ENCODE data around the gene C4orf50.

DNA sequence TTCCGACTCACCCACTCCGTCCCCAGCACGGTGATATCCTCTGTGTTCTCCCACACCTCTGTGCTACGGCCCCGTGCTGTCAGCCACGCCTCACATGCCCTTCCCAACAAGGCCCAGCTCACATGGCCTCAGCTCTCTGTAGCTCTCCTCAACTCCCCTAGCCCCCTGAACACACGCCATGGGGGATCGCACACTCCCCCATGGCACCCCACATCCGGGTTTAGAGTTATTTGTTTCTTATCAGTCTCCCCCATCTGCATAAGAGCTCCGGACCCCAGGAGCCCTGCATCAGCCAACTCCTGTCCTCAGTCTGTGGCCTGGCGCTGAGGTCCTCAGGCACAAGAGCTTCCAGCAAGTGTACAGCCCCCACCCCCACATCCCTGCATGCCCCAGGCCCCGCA is 7.0 kb downstream of the C4orf50 start:
- TF ChIP-seq GLIS3 (CRISPR knock-in tag; IDR thresholded peaks at IDR 0.05): no peak
- TF ChIP-seq OSR1 (CRISPR knock-in tag; IDR thresholded peaks at IDR 0.05): no peak
- TF ChIP-seq TCF4 (CRISPR knock-in tag; IDR thresholded peaks at IDR 0.05; ENCODE audit: borderline replicate concordance): no peak
- no peak for TF ChIP-seq ARNTL (CRISPR knock-in tag; IDR thresholded peaks at IDR 0.05; ENCODE audit: borderline replicate concordance, low read depth)
- no peak for TF ChIP-seq RARB (CRISPR knock-in tag; IDR thresholded peaks at IDR 0.05)
- TF ChIP-seq, protein P1, sequence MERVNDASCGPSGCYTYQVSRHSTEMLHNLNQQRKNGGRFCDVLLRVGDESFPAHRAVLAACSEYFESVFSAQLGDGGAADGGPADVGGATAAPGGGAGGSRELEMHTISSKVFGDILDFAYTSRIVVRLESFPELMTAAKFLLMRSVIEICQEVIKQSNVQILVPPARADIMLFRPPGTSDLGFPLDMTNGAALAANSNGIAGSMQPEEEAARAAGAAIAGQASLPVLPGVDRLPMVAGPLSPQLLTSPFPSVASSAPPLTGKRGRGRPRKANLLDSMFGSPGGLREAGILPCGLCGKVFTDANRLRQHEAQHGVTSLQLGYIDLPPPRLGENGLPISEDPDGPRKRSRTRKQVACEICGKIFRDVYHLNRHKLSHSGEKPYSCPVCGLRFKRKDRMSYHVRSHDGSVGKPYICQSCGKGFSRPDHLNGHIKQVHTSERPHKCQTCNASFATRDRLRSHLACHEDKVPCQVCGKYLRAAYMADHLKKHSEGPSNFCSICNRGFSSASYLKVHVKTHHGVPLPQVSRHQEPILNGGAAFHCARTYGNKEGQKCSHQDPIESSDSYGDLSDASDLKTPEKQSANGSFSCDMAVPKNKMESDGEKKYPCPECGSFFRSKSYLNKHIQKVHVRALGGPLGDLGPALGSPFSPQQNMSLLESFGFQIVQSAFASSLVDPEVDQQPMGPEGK (CRISPR knock-in tag; IDR thresholded peaks at IDR 0.05; ENCODE audit: borderline replicate concordance): no peak
- no peak for TF ChIP-seq ZFP3 (CRISPR knock-in tag; IDR thresholded peaks at IDR 0.05)
- no peak for TF ChIP-seq CSDC2 (CRISPR knock-in tag; IDR thresholded peaks at IDR 0.05)
- TF ChIP-seq, protein P2, sequence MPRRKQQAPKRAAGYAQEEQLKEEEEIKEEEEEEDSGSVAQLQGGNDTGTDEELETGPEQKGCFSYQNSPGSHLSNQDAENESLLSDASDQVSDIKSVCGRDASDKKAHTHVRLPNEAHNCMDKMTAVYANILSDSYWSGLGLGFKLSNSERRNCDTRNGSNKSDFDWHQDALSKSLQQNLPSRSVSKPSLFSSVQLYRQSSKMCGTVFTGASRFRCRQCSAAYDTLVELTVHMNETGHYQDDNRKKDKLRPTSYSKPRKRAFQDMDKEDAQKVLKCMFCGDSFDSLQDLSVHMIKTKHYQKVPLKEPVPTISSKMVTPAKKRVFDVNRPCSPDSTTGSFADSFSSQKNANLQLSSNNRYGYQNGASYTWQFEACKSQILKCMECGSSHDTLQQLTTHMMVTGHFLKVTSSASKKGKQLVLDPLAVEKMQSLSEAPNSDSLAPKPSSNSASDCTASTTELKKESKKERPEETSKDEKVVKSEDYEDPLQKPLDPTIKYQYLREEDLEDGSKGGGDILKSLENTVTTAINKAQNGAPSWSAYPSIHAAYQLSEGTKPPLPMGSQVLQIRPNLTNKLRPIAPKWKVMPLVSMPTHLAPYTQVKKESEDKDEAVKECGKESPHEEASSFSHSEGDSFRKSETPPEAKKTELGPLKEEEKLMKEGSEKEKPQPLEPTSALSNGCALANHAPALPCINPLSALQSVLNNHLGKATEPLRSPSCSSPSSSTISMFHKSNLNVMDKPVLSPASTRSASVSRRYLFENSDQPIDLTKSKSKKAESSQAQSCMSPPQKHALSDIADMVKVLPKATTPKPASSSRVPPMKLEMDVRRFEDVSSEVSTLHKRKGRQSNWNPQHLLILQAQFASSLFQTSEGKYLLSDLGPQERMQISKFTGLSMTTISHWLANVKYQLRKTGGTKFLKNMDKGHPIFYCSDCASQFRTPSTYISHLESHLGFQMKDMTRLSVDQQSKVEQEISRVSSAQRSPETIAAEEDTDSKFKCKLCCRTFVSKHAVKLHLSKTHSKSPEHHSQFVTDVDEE (CRISPR knock-in tag; IDR thresholded peaks at IDR 0.05): no peak
- TF ChIP-seq ESRRG (CRISPR knock-in tag; IDR thresholded peaks at IDR 0.05): no peak
- TF ChIP-seq ZNF8 (CRISPR knock-in tag; IDR thresholded peaks at IDR 0.05): no peak
- TF ChIP-seq ZNF565 (CRISPR knock-in tag; conservative IDR thresholded peaks at IDR 0.05; ENCODE audit: low read depth): no peak

Measured in SK-N-SH treated with all-trans-retinoic acid at 6 μM for 48 hours (cell line).